Activated CD4-positive, alpha-beta T cell treated with anti-CD3 and anti-CD28 coated beads, Interleukin-2, amount 50 U/mL, for 16 hours (primary cell): ENCODE results near the gene SNUPN.
A peak's percentile ranks its signal among the peaks of the same experiment; 100 is the strongest.
"Not testable (repeated sequence)": the region's sequence is repeated elsewhere in the genome, so short reads cannot be mapped to it uniquely, and the experiment has no call there.

ENCODE experiments used
- DNase-seq: peaks from one replicate; pipeline ENCODE4 v3.0.0-alpha.2; 2020

Gene SNUPN

DNA sequence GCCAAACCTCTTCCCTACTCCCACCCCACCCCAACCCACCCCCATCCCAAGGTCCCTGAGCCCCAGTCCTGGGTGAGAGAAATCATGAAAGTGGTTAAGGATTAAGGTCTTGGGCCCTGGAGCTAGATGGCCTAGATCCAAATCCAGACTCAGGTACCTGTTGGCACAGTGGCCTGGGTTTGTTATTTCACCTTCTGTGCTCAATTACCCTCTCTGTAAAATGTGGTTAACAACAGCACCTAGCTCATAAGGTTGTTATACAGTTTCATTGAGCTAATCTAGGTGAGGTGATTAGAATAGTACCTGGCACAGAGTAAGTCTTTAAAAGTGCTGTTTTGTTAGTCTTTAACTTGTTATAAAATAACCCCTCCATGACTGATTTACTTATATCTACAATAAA is 6.4 kb upstream of the SNUPN start:
- no peak for DNase-seq

DNA sequence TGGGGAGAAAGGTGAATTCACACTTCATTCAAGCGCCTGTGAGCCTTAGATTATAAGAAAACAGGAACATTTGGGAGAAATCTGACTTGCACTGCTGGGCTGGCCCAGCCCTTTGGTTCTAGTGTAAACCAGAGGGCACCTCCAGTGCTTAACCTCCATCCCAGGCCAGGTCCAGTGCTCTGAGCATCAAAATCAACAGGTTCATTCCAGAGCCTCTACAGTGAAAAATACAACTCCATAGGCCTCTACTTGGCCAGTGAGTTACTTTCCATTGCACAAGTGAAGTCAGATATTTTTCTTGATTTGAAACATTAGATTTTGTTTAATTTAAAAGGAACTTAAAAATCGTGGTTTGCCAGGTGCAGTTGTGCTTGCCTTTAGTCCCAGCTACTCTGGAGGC is 3.0 kb downstream of the SNUPN start:
- DNase-seq: no peak

DNA sequence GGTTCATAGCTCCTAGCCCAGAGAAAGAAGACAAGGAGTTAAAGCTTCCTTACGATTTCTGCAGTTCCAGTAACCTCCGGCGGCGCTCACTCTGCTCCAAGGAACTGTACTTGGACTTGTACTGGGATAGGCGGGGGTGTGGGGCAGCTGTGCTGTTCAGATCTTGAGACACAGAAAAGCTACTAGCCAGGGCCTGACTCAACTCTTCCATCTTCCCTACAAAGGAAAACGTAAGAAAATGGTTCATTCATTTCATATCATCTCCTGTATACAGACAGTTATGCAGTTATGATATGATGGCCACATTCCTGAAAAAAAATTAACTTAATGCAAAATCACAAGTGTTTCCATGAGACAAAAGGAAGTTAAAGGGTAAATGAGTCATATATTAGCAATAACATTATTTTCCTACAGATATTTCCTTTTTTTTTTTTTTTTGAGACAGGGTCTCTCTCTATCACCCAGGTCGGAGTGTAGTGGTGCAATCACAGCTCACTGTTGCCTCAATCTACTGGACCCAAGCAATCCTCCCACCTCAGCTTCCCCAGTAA is 4.6 kb downstream of the SNUPN start:
- no peak for DNase-seq

DNA sequence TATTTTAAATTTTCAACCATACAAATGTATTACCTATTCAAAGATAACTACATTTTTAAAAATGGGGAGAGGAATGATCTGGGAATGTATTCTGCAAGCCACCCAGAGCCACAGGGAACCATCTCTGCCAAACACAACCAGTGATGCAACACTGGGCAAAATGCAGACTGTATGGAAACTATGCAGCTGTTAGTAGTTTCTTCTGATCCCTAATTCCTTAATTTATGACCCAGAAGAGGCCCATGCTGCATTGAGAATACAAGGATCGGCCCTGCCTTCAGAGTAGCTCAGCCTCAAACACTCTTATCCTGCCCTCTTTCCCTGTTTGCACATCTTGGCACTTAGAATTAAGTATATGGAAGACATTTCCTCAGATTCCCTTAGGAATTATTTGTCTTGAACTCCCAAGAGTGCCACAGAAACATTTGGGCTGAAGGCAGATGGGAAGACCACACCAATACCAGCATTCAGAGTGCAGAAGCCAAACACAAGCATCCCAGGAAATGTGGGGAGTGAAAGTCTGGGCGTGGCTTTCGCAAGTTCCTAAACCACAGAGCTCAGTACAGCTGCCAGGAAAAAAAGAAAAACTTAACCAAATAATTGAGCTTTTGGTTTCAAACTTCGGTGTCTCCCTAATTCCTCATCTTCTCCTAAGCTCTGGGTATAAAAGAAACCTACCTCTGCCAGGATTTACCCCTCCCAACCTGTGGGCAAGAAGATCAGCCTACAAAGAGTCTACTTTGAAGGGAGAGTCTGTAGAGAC is 5.3 kb downstream of the SNUPN start:
- no peak for DNase-seq

DNA sequence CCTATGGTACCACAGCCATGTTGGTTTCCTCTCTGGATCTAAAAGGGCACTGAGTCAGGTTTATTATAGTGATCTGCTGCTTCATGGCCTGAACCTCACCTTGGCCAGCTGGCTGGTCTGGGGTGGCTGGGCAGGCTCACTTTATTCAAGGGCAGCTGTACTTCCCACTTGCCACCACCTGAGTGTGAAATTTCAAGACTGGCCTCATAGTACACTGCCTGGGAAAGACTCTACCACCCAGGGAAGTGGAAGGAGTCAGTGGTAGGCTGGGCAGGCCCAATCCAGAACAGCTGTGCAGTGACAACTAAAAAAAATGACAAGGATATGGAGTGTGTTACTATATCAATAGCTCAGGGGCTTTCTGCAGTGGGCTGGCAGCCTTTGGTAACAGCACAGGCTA is 8.8 kb downstream of the SNUPN start:
- DNase-seq: no peak

DNA sequence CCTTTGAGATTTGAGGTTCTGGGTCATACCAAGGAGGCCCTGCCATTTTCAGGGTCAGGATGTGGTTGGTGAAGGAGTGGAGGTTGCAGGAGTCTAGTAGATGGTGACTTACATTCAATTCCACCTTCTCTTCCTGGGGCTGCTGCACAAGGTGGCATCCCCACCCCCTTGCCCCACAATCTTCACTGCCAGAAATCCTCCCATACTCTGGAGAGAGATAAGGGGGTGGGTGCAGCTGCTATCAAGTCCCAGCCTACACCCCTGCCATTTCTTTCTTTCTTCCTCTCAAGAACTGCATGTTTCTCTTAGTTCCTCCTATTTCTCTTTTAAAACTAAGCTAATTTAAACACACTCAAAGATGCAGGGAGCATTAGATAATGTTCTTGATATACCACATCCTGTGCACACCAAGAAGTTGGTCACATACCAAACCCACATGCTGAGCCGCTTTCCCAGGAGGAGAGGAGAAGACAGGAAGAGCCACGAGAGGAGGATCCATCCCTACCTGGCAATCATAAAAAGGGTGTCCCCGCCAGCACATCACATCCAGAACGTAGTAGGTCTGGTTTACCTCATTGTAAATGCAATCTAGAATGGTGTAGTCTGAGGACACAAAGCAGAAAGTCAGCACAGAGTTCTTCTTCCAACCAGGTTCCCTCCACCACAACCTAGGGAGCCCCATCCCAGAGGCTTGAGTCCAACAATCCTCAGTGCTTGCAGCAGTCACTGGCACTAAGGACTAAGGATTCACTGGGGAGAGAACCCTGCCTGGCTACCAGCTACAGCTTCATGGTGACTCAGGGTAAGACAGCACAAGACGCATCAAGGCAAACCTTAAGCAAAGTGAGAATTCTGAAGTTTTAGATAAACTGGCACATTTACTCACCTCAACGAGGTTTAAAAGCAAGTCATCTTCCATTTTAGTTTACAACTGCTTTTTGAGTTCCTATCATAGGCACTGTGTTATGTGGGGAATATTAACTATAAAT is 18.5 kb downstream of the SNUPN start:
- DNase-seq: peak; percentile 50

DNA sequence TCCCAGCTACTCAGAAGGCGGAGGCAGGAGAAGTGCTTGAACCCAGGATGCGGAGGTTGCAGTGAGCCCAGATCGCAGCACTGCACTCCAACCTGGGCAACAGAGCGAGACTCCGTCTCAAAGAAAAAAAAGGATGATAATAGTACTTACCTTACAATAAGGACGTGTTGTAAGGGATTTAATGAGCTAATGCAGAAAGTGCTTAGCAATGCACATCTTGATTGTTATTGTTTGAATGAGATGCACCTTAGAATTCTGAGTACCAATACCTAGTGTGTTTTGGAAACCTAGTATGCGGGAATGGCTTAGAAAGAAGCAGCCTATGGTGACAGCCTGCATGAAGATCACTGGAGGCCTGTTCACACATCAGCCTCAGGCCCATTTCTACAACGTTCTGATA is 19.5 kb downstream of the SNUPN start:
- no peak for DNase-seq

DNA sequence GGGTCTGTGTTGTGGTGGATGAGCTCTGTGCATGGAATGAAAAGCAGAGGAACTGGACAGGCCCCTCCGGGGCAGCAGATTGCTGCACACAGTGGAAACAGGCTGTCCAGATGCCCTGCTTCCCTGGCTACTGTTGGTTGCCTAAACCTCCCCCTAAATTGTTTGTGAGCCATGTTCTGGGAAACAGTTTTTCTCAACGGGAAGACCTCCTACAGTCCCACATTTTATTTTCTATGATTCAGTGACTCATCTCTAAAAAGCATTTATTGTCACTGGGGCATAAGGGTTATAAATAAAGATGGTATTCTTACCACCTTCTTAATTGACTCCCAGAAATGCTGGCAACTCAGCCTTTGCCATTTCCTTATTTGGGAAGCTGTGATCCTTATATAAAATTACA is 26.1 kb downstream of the SNUPN start:
- DNase-seq: no peak

DNA sequence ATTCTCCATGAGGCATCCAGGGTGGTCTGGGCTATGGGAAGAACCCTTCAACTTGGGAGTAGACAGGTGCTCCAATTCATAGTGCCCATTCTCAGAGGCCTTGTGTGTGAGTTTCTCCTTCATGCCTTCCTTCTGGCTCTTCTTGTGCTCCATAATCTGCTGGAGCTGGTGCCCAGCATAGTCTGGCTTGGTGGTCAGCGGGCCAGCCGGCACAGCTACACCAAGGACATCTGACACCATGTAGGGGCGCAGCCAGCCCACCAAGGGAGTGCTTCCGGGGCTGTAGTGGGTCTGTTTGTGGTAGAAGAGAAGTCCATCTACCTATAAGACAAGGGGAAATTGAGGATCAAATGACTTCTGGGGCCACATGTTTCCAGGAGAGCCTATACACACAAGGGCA is 27.2 kb downstream of the SNUPN start:
- no peak for DNase-seq

DNA sequence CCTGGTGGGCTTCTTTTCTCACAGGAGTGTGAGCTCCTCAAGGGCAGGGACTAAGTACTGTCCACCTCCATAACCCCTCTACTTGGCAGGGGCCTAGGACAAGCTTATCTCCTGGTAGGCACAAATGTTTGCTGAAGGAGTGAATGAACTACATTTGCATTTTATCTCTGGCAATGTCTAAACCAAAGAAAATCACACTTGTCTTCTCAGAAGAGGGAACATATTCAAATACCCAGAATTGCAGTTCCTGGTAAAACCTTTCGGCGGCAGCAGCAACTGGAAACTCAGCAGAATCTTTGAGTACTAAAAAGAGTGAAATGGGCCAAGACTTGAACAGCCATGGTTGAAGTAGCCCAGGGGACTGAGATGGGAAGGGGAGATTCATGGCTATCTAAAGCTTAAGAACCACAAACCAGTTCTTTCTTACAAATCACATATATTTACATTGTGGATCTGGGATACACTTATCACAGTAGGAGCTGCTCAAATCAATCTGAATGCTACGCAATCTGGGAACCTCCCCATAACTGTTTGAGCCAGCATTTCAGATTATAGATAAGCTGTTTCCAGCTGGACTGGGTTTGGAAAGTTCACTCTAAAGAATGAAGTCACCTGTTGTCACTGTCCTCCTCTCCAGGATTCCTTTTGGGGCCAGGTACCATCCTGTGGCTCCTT is 27.7 kb downstream of the SNUPN start:
- peak; percentile 66 for DNase-seq

DNA sequence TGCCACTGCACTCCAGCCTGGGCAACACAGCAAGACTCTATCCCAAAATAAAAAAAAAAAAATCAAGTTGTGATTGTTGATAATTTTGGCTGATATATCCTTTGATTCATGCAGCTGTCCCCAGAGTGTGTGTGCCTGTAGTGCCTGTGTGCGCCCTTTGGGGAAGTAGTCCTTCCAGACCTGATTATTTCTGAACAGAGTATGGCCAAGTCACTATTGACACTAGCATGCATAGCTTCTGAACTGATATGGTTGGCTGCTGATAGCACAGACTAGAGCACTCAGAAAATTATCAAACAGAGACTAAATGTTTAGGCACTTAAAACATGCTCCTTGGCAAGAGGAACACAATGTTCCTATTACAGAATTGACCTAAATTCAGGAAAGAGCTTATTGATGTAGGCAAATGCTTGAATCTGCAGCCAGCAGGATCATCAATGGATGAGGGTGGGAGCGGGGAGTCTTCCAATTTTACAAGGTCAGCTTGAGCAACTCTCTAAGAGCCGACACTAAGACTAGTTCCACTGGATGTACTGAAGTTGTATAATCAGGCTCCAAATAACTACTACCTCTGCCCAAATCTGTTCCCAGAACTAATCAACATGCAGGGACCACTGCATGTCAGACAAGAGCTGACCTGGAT is 28.7 kb downstream of the SNUPN start:
- no peak for DNase-seq

DNA sequence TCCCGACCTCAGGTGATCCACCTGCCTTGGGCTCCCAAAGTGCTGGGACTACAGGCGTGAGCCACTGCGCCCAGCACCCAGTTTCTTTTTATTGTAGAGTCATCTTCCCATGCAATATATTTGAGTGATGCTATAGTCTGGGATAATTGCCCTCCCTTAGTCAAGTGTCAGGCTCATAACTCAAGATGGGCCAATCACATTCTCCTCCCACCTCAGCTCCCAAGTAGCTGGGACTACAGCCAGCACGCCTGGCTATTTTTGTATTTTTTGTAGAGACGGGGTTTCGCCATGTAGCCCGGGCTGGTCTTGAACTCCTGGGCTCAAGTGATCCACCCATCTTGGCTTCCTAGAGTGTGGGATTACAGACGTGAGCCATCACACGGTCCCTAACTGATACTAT is 31.2 kb downstream of the SNUPN start:
- DNase-seq: no peak

DNA sequence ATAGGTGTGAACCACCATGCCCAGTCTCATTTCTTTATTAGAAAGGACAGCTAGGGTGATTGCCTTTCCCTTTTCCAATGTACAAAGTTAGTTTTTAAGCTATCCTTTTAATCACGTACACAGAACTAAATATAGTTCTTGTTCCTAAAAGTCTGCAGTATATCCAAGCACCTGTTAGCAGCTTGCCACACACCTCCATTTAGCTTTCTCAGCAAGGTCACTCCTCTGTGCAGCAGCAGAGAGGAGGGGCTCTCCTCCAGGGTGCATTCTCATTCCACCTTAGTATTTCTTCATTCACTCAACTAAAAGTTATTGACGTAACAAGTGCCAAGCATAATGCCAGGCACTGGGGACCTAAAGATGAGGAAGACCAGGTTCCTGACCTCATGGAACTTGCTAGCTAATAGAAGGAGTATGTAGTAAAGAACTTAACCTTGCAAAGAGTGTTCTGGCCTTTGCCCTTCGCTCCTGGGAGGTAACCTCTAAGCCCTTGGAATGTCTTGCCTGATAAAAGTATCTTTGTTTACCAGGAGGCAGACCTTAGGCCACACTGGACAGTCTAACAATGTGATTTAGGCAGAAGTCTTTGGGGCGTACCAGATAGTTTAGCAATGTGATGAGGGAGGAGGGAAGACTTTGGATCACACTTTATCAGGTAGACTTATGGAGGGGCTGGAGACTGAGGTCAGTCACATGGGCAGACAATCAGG is 33.7 kb downstream of the SNUPN start:
- no peak for DNase-seq

DNA sequence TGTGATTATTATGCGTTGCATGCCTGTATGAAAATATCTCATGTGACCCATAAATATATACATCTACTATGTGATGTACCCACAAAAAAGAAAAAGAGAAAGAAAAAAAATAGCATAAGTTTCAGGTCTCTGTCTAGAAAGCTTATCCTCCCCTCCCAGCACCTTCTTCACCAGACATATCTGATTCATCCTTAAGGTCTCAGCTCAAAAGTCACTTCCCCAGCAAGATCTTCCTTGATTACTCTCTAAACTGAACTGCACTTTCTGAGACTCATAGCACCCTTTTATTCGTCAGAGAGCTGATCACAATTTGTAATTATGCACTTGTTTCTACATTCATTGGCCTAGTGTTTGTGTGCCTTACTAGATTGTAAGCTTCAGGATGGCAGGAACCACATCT is 35.3 kb downstream of the SNUPN start:
- DNase-seq: no peak

DNA sequence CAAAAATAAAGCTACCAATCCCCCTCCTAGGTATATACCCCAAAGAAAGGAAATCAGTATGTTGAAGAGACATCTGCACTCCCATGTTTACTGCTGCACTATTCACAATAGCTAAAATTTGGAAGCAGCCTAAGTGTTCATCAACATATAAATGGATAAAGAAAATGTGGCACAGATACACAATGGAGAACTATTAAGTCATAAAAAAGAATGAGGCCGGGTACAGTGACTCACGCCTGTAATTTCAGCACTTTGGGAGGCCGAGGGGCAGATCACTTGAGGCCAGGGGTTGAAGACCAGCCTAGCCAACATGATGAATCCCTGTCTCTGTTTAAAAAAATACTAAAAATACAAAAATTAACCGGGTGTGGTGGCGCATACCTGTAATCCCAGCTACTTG is 36.5 kb downstream of the SNUPN start:
- DNase-seq: no peak

DNA sequence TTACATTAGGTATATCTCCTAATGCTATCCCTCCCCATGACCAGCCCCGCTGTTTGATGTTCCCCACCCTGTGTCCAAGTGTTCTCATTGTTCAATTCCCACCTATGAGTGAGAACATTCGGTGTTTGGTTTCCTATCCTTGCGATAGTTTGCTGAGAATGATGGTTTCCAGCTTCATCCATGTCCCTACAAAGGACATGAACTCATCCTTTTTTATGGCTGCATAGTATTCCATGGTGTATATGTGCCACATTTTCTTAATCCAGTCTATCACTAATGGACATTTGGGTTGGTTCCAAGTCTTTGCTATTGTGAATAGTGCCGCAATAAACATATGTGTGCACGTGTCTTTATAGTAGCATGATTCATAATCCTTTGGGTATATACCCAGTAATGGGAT is 39.1 kb downstream of the SNUPN start:
- DNase-seq: not testable (repeated sequence)

DNA sequence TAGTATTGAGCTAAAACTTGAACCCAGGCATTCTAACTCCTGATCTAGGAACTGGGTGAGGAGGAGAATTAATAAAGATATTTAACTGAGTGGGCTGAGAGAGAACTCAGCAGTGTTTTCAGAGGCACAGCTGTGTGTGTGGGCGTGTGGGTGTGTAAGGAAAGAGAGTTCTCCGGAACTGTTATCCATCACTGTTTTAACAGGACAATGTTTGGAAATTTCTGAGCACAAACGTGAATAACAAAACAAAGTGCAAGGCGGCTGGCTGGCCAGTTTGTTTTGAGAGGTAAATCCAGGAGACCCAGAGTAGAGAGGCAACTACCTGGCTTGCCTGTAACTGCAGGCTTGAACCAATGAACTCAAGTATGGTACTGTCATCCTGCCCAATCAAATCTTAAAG is 41.4 kb downstream of the SNUPN start:
- DNase-seq: no peak

DNA sequence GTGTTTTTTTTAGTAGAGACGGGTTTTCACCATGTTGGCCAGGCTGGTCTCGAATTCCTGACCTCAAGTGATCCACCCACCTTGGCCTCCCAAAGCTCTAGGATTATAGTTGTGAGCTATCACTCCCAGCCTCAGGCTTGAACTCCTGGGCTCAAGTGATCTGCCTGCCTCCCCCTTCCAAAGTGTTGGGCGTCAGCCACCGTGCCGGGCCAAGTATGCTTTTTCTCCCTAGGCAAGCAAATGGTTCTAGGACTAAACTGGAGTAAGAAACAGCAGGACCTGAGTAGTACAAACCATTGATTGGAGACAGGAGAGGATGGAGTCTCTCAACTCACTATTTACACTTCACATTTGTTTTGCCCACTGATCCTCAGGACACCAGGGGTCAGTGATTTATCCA is 41.8 kb downstream of the SNUPN start:
- DNase-seq: no peak

DNA sequence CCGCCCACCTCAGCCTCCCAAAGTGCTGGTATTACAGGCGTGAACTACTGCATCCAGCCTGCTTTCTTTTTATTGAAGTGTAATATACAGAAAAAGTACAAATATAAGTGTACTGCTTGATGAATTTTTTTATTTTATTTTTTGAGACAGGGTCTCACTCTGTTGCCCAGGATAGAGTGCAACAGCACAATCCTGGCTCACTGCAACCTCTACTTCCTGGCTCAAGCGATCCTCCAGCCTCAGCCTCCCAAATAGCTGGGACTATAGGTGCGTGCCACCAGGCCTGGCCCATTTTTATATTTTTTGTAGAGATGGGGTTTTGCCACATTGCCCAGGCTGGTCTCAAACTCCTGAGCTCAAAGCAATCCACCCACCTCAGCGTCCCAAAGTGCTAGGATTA is 42.6 kb downstream of the SNUPN start:
- not testable (repeated sequence) for DNase-seq

DNA sequence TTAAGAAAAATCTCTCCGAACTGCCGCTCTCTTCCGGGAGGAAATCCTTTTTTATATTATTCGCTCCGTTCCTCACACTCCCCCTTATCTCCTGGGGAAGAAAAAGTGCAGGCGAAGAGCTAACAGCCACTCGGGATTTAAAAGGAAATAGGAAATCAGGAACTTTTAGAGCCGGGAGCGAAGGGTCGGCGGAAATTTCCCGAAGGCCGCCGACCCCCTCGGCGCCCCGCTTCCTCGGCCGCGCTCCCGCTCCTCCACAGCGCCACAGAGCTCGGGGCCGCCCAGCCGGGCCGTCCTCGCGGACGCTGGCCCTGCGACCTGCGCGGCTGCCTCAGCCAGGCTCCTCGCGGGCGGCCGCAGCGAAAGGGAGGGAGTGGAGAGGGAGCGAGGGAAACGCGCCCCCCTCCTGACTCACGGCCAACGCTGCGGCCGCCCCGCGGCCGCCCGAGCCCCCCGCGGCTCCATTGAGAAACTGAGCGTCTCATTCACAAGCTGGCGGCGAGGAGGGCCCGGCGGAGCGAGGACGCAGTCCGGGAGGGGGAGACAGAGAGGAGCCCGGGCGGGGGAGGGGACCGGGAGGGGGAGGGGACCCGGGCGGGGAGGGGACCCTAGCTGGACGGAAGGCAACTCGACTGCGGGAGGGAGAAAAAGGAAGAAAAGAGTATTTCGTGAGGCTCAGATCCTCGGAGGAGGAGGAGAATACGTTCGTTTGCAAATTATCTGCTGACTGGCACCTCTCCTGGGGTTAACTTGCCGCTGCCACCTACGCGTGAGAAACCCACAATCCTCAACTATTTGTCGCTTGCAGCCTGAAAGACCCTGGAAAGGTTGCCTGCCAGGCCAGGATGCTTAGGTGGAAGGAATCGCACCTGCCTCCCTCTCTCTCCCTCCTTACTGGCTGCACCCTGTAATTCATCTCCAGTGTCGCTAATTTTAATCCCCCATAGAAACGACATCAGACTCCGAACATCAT is 46.3 kb downstream of the SNUPN start, which contains the start of gene PTPN9:
TSS of gene PTPN9 (minus strand) at position 368 of the 973 bp plus-strand sequence. CDS start 539 bp downstream, outside the sequence.
- peak; percentile 77 for DNase-seq
